MCF 10A (cell line): ENCODE data around the gene SAMD4A. TPM values are rescaled to one million over a fixed set of nuclear protein-coding genes. Genes with fewer than 3 reads are reported as not detected.

Experiments used
- BruUV-seq: library from RNA; stranded (reverse); fragments of 400-500 nt; replicated peaks from 2 replicates; lab custom pipeline; 2021; lab: Mats Ljungman, UMichigan
- CTCF ChIA-PET: fragments of 300-600 bp; sonication (Branson Sonifier 250); formaldehyde crosslinking; extraction: SDS; loops from one replicate; lab custom pipeline; 2021; ENCODE audit warnings: antibody characterized with exemption, inconsistent platforms; lab: Yijun Ruan, JAX
- POLR2A ChIA-PET: fragments of 300-600, 350-650 bp; sonication (Branson Sonifier 250); formaldehyde crosslinking; extraction: SDS; loops from one replicate; lab custom pipeline; 2020; ENCODE audit warnings: antibody characterized with exemption, inconsistent platforms; lab: Yijun Ruan, JAX
- DNase-seq: peaks from one replicate; pipeline ENCODE4 v3.0.0-alpha.2; 2018; ENCODE audit not compliant: unreplicated experiment
- H3K27ac Mint-ChIP-seq: one replicate; pipeline ENCODE4 v1.8.0; 2022; ENCODE audit warnings: mild to moderate bottlenecking, low read depth, mixed read lengths; ENCODE audit not compliant: unreplicated experiment
- H3K27me3 Mint-ChIP-seq: one replicate; pipeline ENCODE4 v1.8.0; 2022; ENCODE audit warnings: mixed read lengths; ENCODE audit not compliant: insufficient read depth, unreplicated experiment
- H3K36me3 Mint-ChIP-seq: one replicate; pipeline ENCODE4 v1.8.0; 2022; ENCODE audit warnings: mild to moderate bottlenecking, moderate library complexity, mixed read lengths; ENCODE audit not compliant: insufficient read depth, unreplicated experiment
- H3K4me1 Mint-ChIP-seq: one replicate; pipeline ENCODE4 v1.8.0; 2022; ENCODE audit warnings: mixed read lengths; ENCODE audit not compliant: insufficient read depth, unreplicated experiment
- H3K4me3 Mint-ChIP-seq: one replicate; pipeline ENCODE4 v1.8.0; 2022; ENCODE audit warnings: mild to moderate bottlenecking, moderate library complexity, mixed read lengths; ENCODE audit not compliant: unreplicated experiment
- H3K9me3 Mint-ChIP-seq: one replicate; pipeline ENCODE4 v1.8.0; 2022; ENCODE audit warnings: mixed read lengths; ENCODE audit not compliant: unreplicated experiment
- CTCF ChIP-seq: fragments of 200-600 bp; IDR thresholded peaks from one replicate; pipeline ENCODE4 v1.8.0; 2022; ENCODE audit warnings: antibody characterized with exemption, mild to moderate bottlenecking; ENCODE audit not compliant: unreplicated experiment
- intact Hi-C: fragments of 100-400 bp; cut with micrococcal nuclease; formaldehyde crosslinking; loops from 2 replicates; pipeline ENCODE4 v1.14.1; 2022
- total RNA-seq: library from RNA; stranded (reverse); gene quantifications from 2 replicates; pipeline ENCODE4 v1.2.3, GENCODE V29; 2022

SAMD4A gene
- total RNA-seq, 1 experiment from 2014 or later, result 63.5 TPM

- Mint-ChIP-seq H3K4me3 (peak overlapping the region; percentile 14), H3K27ac (peak overlapping the region; percentile 86), H3K9me3 (no peaks in the 10 kb centered on the region), H3K36me3 (no peaks in the 10 kb centered on the region), H3K4me1 (peaks cover 31% of the 10 kb centered on the region), H3K27me3 (no peaks in the 10 kb centered on the region)
- ChIA-PET POLR2A (interaction anchor here (0.6 to 3.6 kb wide), 17 partner anchors 8 to 189 kb away, joined by 3 to 22 read pairs (median 4); partner anchors contain the start of genes GMFB and SAMD4A), CTCF (interaction anchor here (0.6 to 1.2 kb wide), 4 partner anchors 11 to 770 kb away, joined by 3 read pairs; no protein-coding TSS in a partner anchor)
- BruUV-seq, result TSS peak; percentile 18
- DNase-seq, result peak; percentile 92
- intact Hi-C loops, result loop anchor here (5.0 kb wide), 1 partner anchor 85 kb away; no protein-coding TSS in a partner anchor
- no peak for TF ChIP-seq CTCF
Observed at GRCh38 chr14:54676812-54677708, 110.1 kb downstream of the SAMD4A start.

- BruUV-seq, result no TSS peak
- intact Hi-C loops, result no loop called here
- DNase-seq, result no peak
- ChIA-PET CTCF (interaction anchor here (0.7 to 1.8 kb wide), 2 partner anchors 10 to 99 kb away, joined by 3 to 4 read pairs; no protein-coding TSS in a partner anchor), POLR2A (interaction anchor here (1.4 to 1.9 kb wide), 2 partner anchors 10 to 115 kb away, joined by 5 to 6 read pairs; no protein-coding TSS in a partner anchor)
- no peaks in the 10 kb centered on the region for H3K9me3 Mint-ChIP-seq
- peaks cover 56% of the 10 kb centered on the region for H3K4me1 Mint-ChIP-seq
- no peak for TF ChIP-seq CTCF
- H3K36me3 Mint-ChIP-seq, result no peaks in the 10 kb centered on the region
- no peaks in the 10 kb centered on the region for H3K27me3 Mint-ChIP-seq
- peak overlapping the region; percentile 16 for H3K27ac Mint-ChIP-seq
- H3K4me3 Mint-ChIP-seq, result no peak overlapping the region
Observed at GRCh38 chr14:54680651-54681050, 113.7 kb downstream of the SAMD4A start.

- ChIA-PET POLR2A (interaction anchor here (0.8 to 5.6 kb wide), 2 partner anchors 9 to 12 kb away, joined by 6 to 42 read pairs; no protein-coding TSS in a partner anchor), CTCF (interaction anchor here (1.8 kb wide), 1 partner anchor 9 kb away, joined by 4 read pairs; no protein-coding TSS in a partner anchor)
- Mint-ChIP-seq H3K4me3 (no peak overlapping the region), H3K27me3 (no peaks in the 10 kb centered on the region), H3K4me1 (peaks cover 65% of the 10 kb centered on the region), H3K27ac (peak overlapping the region; percentile 33), H3K36me3 (no peaks in the 10 kb centered on the region), H3K9me3 (no peaks in the 10 kb centered on the region)
- TF ChIP-seq CTCF, result no peak
- DNase-seq, result no peak
- no TSS peak for BruUV-seq
- intact Hi-C loops, result no loop called here
Observed at GRCh38 chr14:54681811-54682261, 114.9 kb downstream of the SAMD4A start.

- BruUV-seq, result no TSS peak
- Mint-ChIP-seq H3K9me3 (no peaks in the 10 kb centered on the region), H3K4me1 (peaks cover 65% of the 10 kb centered on the region), H3K27ac (peak overlapping the region; percentile 89), H3K36me3 (no peaks in the 10 kb centered on the region), H3K4me3 (no peak overlapping the region), H3K27me3 (no peaks in the 10 kb centered on the region)
- POLR2A ChIA-PET, result interaction anchor here (5.6 kb wide), 1 partner anchor 13 kb away, joined by 42 read pairs; no protein-coding TSS in a partner anchor
- CTCF ChIA-PET, result no interaction called here
- intact Hi-C loops, result no loop called here
- TF ChIP-seq CTCF, result no peak
- no peak for DNase-seq
Observed at GRCh38 chr14:54682578-54682977, 115.7 kb downstream of the SAMD4A start.
